Vagina (tissue), 2 donors: ENCODE results near the gene NMT1. TPM values are rescaled to one million over a fixed set of nuclear protein-coding genes. Genes with fewer than 3 reads are reported as not detected.

Source experiments
- DNase-seq, 2 donors: peaks; one replicate each; pipeline ENCODE4 v3.0.0-alpha.2; 2017; ENCODE audit errors: extremely low spot score in 2 of 2
- H3K27ac ChIP-seq: fragments of 200-600 bp; sonication (generic); one replicate; pipeline ENCODE4 v1.5.1; 2019
- H3K27me3 ChIP-seq: fragments of 200-600 bp; sonication (generic); one replicate; pipeline ENCODE4 v1.5.1; 2019
- H3K36me3 ChIP-seq, 2 donors: fragments of 200-600 bp; sonication (generic); one replicate each; pipeline ENCODE4 v1.5.1; 2017 to 2019
- H3K4me1 ChIP-seq: fragments of 200-600 bp; sonication (generic); one replicate; pipeline ENCODE4 v1.5.1; 2019
- H3K4me3 ChIP-seq, 2 donors: fragments of 200-600 bp; sonication (generic); 1 replicate in 1 of 2; 2 replicates in 1 of 2; pipeline ENCODE4 v1.5.1; 2016 to 2019
- H3K9me3 ChIP-seq: fragments of 200-600 bp; sonication (generic); one replicate; pipeline ENCODE4 v1.5.1; 2019
- CTCF ChIP-seq, 3 experiments: fragments of 450-650 bp in 2 of 3; fragments of 200-600 bp in 1 of 3; sonication (generic) in 1 of 3; IDR thresholded peaks; one replicate each; pipeline ENCODE4 v1.5.1; 2017 to 2019; ENCODE audit warnings: antibody characterized with exemption in 3 of 3, mild to moderate bottlenecking in 2 of 3, moderate library complexity in 2 of 3
- POLR2A ChIP-seq, 2 donors: fragments of 450-650 bp; IDR thresholded peaks; one replicate each; pipeline ENCODE4 v1.6.1; 2017; ENCODE audit warnings: antibody characterized with exemption in 2 of 2, mild to moderate bottlenecking in 2 of 2, moderate library complexity in 2 of 2
- POLR2AphosphoS5 ChIP-seq, 2 donors: sonication (generic); formaldehyde crosslinking; IDR thresholded peaks; one replicate each; pipeline ENCODE4 v1.9.0; 2017; ENCODE audit warnings: antibody characterized with exemption in 2 of 2, mild to moderate bottlenecking in 2 of 2, low read depth in 1 of 2; ENCODE audit not compliant: insufficient read depth in 1 of 2
- intact Hi-C: fragments of 100-400 bp; cut with DNase I; formaldehyde crosslinking; loops from one replicate; pipeline ENCODE4 v1.15.1; 2023
- total RNA-seq: library from RNA; depleted of rRNA; stranded (reverse); fragments of >200 nt; gene quantifications from one replicate; pipeline ENCODE4 v1.2.3, GENCODE V29; 2016

Gene NMT1
- total RNA-seq, 1 donor from 2014 or later = 49.4 TPM

GRCh38 chr17:45021607-45022287 lies 39.4 kb upstream of the NMT1 start:
- TF ChIP-seq CTCF (IDR thresholded peaks at IDR 0.05) (peak; percentile 52 to 97 (median 75)), POLR2AphosphoS5 (IDR thresholded peaks at IDR 0.05; ENCODE audit: insufficient read depth in 1 of 2, low read depth in 1 of 2) (peak in 1 of 2 donors; percentile 63), POLR2A (IDR thresholded peaks at IDR 0.05) (no peak)
- H3K27ac ChIP-seq = peak overlapping the region; percentile 86
- H3K4me3 ChIP-seq = peak overlapping the region; percentile 29 to 46
- no peaks in the 10 kb centered on the region for H3K9me3 ChIP-seq
- H3K36me3 ChIP-seq = no peaks in the 10 kb centered on the region
- peaks cover 50% of the 10 kb centered on the region for H3K4me1 ChIP-seq
- intact Hi-C loops = loop anchor here (5.0 kb wide), 1 partner anchor 244 kb away; no protein-coding TSS in a partner anchor
- no peak for DNase-seq
- H3K27me3 ChIP-seq = no peaks in the 10 kb centered on the region

- intact Hi-C loops = loop anchor here (5.0 kb wide), 1 partner anchor 245 kb away; no protein-coding TSS in a partner anchor
- peak overlapping the region; percentile 86 for H3K27ac ChIP-seq
- peak overlapping the region in 1 of 2 donors; percentile 29 for H3K4me3 ChIP-seq
These were observed 38.8 kb upstream of the NMT1 start for GRCh38 chr17:45022288-45022648.

GRCh38 chr17:45022655-45023339 lies 38.3 kb upstream of the NMT1 start:
- peaks cover 50% of the 10 kb centered on the region for H3K4me1 ChIP-seq
- H3K4me3 ChIP-seq = no peak overlapping the region
- no peak overlapping the region for H3K27ac ChIP-seq
- no peaks in the 10 kb centered on the region for H3K27me3 ChIP-seq
- intact Hi-C loops = loop anchor here (5.0 kb wide), 1 partner anchor 245 kb away; no protein-coding TSS in a partner anchor
- TF ChIP-seq POLR2AphosphoS5 (IDR thresholded peaks at IDR 0.05; ENCODE audit: insufficient read depth in 1 of 2, low read depth in 1 of 2) (no peak), POLR2A (IDR thresholded peaks at IDR 0.05) (no peak), CTCF (IDR thresholded peaks at IDR 0.05) (no peak)
- H3K36me3 ChIP-seq = no peaks in the 10 kb centered on the region
- no peaks in the 10 kb centered on the region for H3K9me3 ChIP-seq
- DNase-seq = no peak

More at GRCh38 chr17:45022288-45022648, 38.8 kb upstream of the NMT1 start:
- H3K9me3 ChIP-seq = no peaks in the 10 kb centered on the region
- DNase-seq = no peak
- no peaks in the 10 kb centered on the region for H3K36me3 ChIP-seq
- no peaks in the 10 kb centered on the region for H3K27me3 ChIP-seq
- H3K4me1 ChIP-seq = peaks cover 50% of the 10 kb centered on the region
- TF ChIP-seq POLR2A (IDR thresholded peaks at IDR 0.05) = no peak
- TF ChIP-seq POLR2AphosphoS5 (IDR thresholded peaks at IDR 0.05; ENCODE audit: insufficient read depth in 1 of 2, low read depth in 1 of 2) = no peak
- no peak for TF ChIP-seq CTCF (IDR thresholded peaks at IDR 0.05)

GRCh38 chr17:45029096-45029495 lies 32.0 kb upstream of the NMT1 start:
- TF ChIP-seq POLR2A (IDR thresholded peaks at IDR 0.05) = no peak
- no peak for TF ChIP-seq POLR2AphosphoS5 (IDR thresholded peaks at IDR 0.05; ENCODE audit: insufficient read depth in 1 of 2, low read depth in 1 of 2)
- no peak for TF ChIP-seq CTCF (IDR thresholded peaks at IDR 0.05)
- peaks cover 0 to 32% of the 10 kb centered on the region in 2 donors for H3K36me3 ChIP-seq
- intact Hi-C loops = no loop called here
- H3K27me3 ChIP-seq = no peaks in the 10 kb centered on the region
- H3K9me3 ChIP-seq = no peaks in the 10 kb centered on the region
- no peaks in the 10 kb centered on the region for H3K4me1 ChIP-seq
- no peak overlapping the region for H3K4me3 ChIP-seq
- no peak for DNase-seq
- H3K27ac ChIP-seq = no peak overlapping the region
